ENCODE data around the gene BCL2L12.
"Not testable (repeated sequence)": the region's sequence is repeated elsewhere in the genome, so short reads cannot be mapped to it uniquely, and the experiment has no call there.

BCL2L12 gene

DNA sequence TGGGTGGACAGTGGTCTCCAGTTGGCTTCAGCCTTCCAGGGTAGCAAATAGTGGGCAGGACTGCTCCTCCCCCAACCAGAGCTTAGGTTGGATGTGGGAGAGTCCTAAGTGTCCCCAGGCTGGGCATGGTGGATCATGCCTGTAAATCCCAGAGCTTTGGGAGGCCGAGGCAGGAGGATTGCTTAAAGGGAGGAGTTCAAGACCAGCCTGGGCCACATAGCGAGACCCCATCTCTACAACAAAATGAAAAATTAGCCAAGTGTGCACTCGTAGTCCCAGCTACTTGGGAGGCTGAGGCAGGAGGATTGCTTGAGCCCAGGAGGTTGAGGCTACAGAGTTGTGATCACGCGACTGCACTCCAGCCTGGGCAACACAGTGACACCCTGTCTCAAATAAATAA, 33.2 kb upstream of the BCL2L12 start:
- H3K27ac ChIP-seq (ENCODE audit: low read depth in 2 of 2, low read length in 2 of 2), result no peak overlapping the region
- peaks cover 0 to 2% of the 10 kb centered on the region in 2 donors for H3K4me1 ChIP-seq (ENCODE audit: control insufficient read depth in 2 of 2, insufficient read depth in 2 of 2, low read length in 2 of 2)
- no peaks in the 10 kb centered on the region for H3K9me3 ChIP-seq (ENCODE audit: control insufficient read depth in 2 of 2, low read length in 2 of 2)
- H3K4me3 ChIP-seq (ENCODE audit: low read length in 2 of 2), result no peak overlapping the region
- no peak overlapping the region for H3K9ac ChIP-seq (ENCODE audit: low read depth in 1 of 2, low read length in 2 of 2)
- no peaks in the 10 kb centered on the region for H3K27me3 ChIP-seq (ENCODE audit: control insufficient read depth in 2 of 2, insufficient read depth in 2 of 2, low read length in 2 of 2)
- H3K36me3 ChIP-seq (ENCODE audit: control insufficient read depth in 2 of 2, insufficient read depth in 2 of 2, low read length in 2 of 2), result peaks cover 0 to 6% of the 10 kb centered on the region in 2 donors

DNA sequence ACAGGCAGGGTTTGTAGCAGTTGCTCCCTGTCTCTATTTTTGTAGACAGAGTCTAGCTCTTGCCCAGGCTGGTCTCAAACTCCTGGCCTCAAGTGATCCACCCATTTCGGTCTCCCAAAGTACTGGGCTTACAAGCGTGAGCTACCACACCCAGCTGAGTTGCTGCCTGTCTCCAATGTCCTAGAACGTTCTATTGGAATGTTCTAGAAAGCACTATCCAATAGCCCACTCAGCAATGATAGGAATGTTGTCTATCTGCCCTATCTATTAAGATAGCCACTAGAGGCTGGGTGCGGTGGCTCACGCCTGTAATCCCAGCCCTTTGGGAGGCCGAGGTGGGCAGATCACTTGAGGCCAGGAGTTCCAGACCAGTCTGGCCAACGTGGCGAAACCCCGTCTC, 32.5 kb upstream of the BCL2L12 start:
- H3K4me1 ChIP-seq (ENCODE audit: control insufficient read depth in 2 of 2, insufficient read depth in 2 of 2, low read length in 2 of 2); H3K4me3 ChIP-seq (ENCODE audit: low read length in 2 of 2); H3K27ac ChIP-seq (ENCODE audit: low read depth in 2 of 2, low read length in 2 of 2); H3K27me3 ChIP-seq (ENCODE audit: control insufficient read depth in 2 of 2, insufficient read depth in 2 of 2, low read length in 2 of 2); H3K9ac ChIP-seq (ENCODE audit: low read depth in 1 of 2, low read length in 2 of 2); H3K9me3 ChIP-seq (ENCODE audit: control insufficient read depth in 2 of 2, low read length in 2 of 2); H3K36me3 ChIP-seq (ENCODE audit: control insufficient read depth in 2 of 2, insufficient read depth in 2 of 2, low read length in 2 of 2): not testable (repeated sequence)

DNA sequence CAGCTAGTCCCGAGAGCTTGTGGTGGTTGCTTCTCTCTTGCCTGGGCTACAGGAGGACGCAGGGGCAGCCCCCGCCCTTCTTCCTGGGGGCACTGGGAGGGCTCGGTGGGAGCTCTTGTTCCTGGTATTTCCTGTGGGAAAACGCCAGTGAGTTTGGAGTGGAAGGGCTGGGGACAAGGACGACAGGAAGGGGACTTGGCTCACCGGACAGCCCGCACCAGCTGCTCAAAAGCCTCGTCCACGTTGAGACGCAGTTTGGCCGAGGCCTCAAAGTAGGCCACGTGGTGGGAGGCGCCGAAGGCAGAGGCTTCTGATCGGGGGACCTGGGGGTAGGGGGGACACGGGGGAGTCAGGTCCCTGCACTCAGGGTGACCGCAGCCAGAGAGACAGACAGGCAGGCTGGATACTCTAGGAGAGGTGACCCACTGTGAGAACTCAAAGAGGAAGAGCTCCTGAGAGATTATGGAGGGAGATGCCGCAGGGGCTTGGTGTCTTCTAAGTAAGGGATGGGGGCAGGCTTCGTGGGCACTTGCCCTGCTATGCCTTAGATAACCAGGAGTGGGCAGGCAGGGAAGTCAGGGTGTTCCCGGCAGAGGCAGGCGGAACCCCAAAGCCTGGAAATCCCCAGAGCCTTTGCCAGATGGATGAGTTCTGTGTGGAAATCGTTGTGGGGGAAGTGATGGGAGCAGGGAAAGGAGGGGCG, 30.1 kb upstream of the BCL2L12 start:
- Histone ChIP-seq H3K27ac (ENCODE audit: low read depth in 2 of 2, low read length in 2 of 2) (no peak overlapping the region), H3K27me3 (ENCODE audit: control insufficient read depth in 2 of 2, insufficient read depth in 2 of 2, low read length in 2 of 2) (no peaks in the 10 kb centered on the region), H3K9me3 (ENCODE audit: control insufficient read depth in 2 of 2, low read length in 2 of 2) (no peaks in the 10 kb centered on the region), H3K36me3 (ENCODE audit: control insufficient read depth in 2 of 2, insufficient read depth in 2 of 2, low read length in 2 of 2) (peaks cover 0 to 6% of the 10 kb centered on the region in 2 donors), H3K9ac (ENCODE audit: low read depth in 1 of 2, low read length in 2 of 2) (no peak overlapping the region), H3K4me1 (ENCODE audit: control insufficient read depth in 2 of 2, insufficient read depth in 2 of 2, low read length in 2 of 2) (peaks cover 10 to 21% of the 10 kb centered on the region in 2 donors), H3K4me3 (ENCODE audit: low read length in 2 of 2) (no peak overlapping the region)

- no peaks in the 10 kb centered on the region for H3K9me3 ChIP-seq (ENCODE audit: control insufficient read depth in 2 of 2, low read length in 2 of 2)
- H3K36me3 ChIP-seq (ENCODE audit: control insufficient read depth in 2 of 2, insufficient read depth in 2 of 2, low read length in 2 of 2), result peaks cover 0 to 6% of the 10 kb centered on the region in 2 donors
- H3K9ac ChIP-seq (ENCODE audit: low read depth in 1 of 2, low read length in 2 of 2), result no peak overlapping the region
- no peak overlapping the region for H3K4me3 ChIP-seq (ENCODE audit: low read length in 2 of 2)
- peaks cover 17 to 26% of the 10 kb centered on the region in 2 donors for H3K4me1 ChIP-seq (ENCODE audit: control insufficient read depth in 2 of 2, insufficient read depth in 2 of 2, low read length in 2 of 2)
- H3K27me3 ChIP-seq (ENCODE audit: control insufficient read depth in 2 of 2, insufficient read depth in 2 of 2, low read length in 2 of 2), result no peaks in the 10 kb centered on the region
- H3K27ac ChIP-seq (ENCODE audit: low read depth in 2 of 2, low read length in 2 of 2), result no peak overlapping the region
Observed at GRCh38 chr19:49636233-49636932, 29.4 kb upstream of the BCL2L12 start.

GRCh38 chr19:49637821-49638738, 27.7 kb upstream of the BCL2L12 start:
- Histone ChIP-seq H3K4me3 (ENCODE audit: low read length in 2 of 2) (peak overlapping the region; percentile 51 to 84), H3K27ac (ENCODE audit: low read depth in 2 of 2, low read length in 2 of 2) (peak overlapping the region; percentile 81 to 86), H3K9me3 (ENCODE audit: control insufficient read depth in 2 of 2, low read length in 2 of 2) (no peaks in the 10 kb centered on the region), H3K4me1 (ENCODE audit: control insufficient read depth in 2 of 2, insufficient read depth in 2 of 2, low read length in 2 of 2) (peaks cover 26 to 33% of the 10 kb centered on the region in 2 donors), H3K27me3 (ENCODE audit: control insufficient read depth in 2 of 2, insufficient read depth in 2 of 2, low read length in 2 of 2) (no peaks in the 10 kb centered on the region), H3K36me3 (ENCODE audit: control insufficient read depth in 2 of 2, insufficient read depth in 2 of 2, low read length in 2 of 2) (peaks cover 0 to 6% of the 10 kb centered on the region in 2 donors), H3K9ac (ENCODE audit: low read depth in 1 of 2, low read length in 2 of 2) (peak overlapping the region; percentile 75 to 94)

GRCh38 chr19:49639401-49640112, 26.2 kb upstream of the BCL2L12 start:
- Histone ChIP-seq H3K9me3 (ENCODE audit: control insufficient read depth in 2 of 2, low read length in 2 of 2) (no peaks in the 10 kb centered on the region), H3K36me3 (ENCODE audit: control insufficient read depth in 2 of 2, insufficient read depth in 2 of 2, low read length in 2 of 2) (peaks cover 0 to 6% of the 10 kb centered on the region in 2 donors), H3K27me3 (ENCODE audit: control insufficient read depth in 2 of 2, insufficient read depth in 2 of 2, low read length in 2 of 2) (no peaks in the 10 kb centered on the region), H3K4me1 (ENCODE audit: control insufficient read depth in 2 of 2, insufficient read depth in 2 of 2, low read length in 2 of 2) (peaks cover 33 to 39% of the 10 kb centered on the region in 2 donors), H3K27ac (ENCODE audit: low read depth in 2 of 2, low read length in 2 of 2) (peak overlapping the region; percentile 88 to 100), H3K9ac (ENCODE audit: low read depth in 1 of 2, low read length in 2 of 2) (peak overlapping the region; percentile 84 to 94), H3K4me3 (ENCODE audit: low read length in 2 of 2) (peak overlapping the region; percentile 57 to 84)

GRCh38 chr19:49640113-49640898, 25.4 kb upstream of the BCL2L12 start, which contains the start of gene RRAS:
Gene RRAS (minus strand): TSS chr19:49640143. CDS start chr19:49640098, 45 bp downstream.
- Histone ChIP-seq H3K9ac (ENCODE audit: low read depth in 1 of 2, low read length in 2 of 2) (peak within 1 kb of the TSS; percentile 94 to 99), H3K27me3 (ENCODE audit: control insufficient read depth in 2 of 2, insufficient read depth in 2 of 2, low read length in 2 of 2) (no peaks in the 10 kb centered on the region), H3K4me3 (ENCODE audit: low read length in 2 of 2) (peak within 1 kb of the TSS; percentile 74 to 85), H3K27ac (ENCODE audit: low read depth in 2 of 2, low read length in 2 of 2) (peak within 1 kb of the TSS; percentile 99 to 100), H3K9me3 (ENCODE audit: control insufficient read depth in 2 of 2, low read length in 2 of 2) (no peaks in the 10 kb centered on the region), H3K36me3 (ENCODE audit: control insufficient read depth in 2 of 2, insufficient read depth in 2 of 2, low read length in 2 of 2) (peaks cover under 1 to 13% of the 10 kb centered on the region in 2 donors), H3K4me1 (ENCODE audit: control insufficient read depth in 2 of 2, insufficient read depth in 2 of 2, low read length in 2 of 2) (peaks cover 33 to 41% of the 10 kb centered on the region in 2 donors)

DNA sequence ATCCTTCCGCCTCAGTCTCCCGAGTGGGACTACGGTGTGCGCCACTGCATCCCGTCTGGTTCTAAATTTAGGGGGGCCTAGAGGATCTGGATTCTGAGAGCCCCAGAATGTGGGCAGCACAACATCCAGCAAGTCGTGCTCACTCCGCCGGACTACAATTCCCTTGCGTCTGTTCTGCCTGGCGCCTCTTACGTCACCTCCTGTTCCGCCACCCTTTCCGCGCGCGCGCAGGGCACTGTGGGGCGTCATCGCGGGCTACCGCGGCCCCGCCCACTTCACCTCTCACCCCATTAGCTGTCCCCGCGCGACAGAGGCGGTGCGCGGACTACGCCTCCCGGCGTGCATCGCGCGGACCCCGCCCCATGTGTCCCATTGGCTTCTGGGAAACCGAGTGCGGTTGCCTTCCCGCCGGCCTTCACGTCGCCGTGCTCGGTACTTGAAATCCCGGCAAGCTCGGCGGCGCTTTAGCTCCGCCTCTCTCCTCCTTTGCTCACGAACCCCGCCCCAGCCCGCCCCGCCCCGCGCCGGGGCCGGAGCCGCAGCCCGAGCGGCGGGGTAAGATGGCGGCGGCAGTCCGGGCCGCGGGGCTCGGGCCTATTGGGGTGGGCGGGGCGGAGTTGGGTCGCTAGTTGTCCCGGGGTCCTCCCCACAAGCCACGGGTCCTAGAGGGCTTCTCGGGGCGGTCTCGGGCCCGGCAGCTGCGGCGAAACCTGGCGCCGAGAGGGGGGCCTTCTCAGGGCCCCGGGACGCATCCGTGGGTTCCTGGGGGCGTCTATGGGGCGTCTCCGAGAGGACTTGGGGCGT, 23.8 kb upstream of the BCL2L12 start, which contains the start of gene SCAF1:
Gene SCAF1 (plus strand): TSS at position 522 of the 804 bp plus-strand sequence. CDS start 2,818 bp downstream, outside the sequence.
- Histone ChIP-seq H3K36me3 (ENCODE audit: control insufficient read depth in 2 of 2, insufficient read depth in 2 of 2, low read length in 2 of 2) (peaks cover 14 to 21% of the 10 kb centered on the region in 2 donors), H3K27me3 (ENCODE audit: control insufficient read depth in 2 of 2, insufficient read depth in 2 of 2, low read length in 2 of 2) (no peaks in the 10 kb centered on the region), H3K27ac (ENCODE audit: low read depth in 2 of 2, low read length in 2 of 2) (peak within 1 kb of the TSS; percentile 99 to 100), H3K4me1 (ENCODE audit: control insufficient read depth in 2 of 2, insufficient read depth in 2 of 2, low read length in 2 of 2) (peaks cover 33 to 38% of the 10 kb centered on the region in 2 donors), H3K9ac (ENCODE audit: low read depth in 1 of 2, low read length in 2 of 2) (peak within 1 kb of the TSS; percentile 94 to 99), H3K4me3 (ENCODE audit: low read length in 2 of 2) (peak within 1 kb of the TSS; percentile 74 to 98), H3K9me3 (ENCODE audit: control insufficient read depth in 2 of 2, low read length in 2 of 2) (no peaks in the 10 kb centered on the region)

Measured in mucosa of rectum (tissue), 2 donors.